GM19452 (cell line): ENCODE data around the gene CENPS.
A peak's percentile ranks its signal among the peaks of the same experiment; 100 is the strongest.
"Not testable (repeated sequence)": the region's sequence is repeated elsewhere in the genome, so short reads cannot be mapped to it uniquely, and the experiment has no call there.

ENCODE experiments used
- ATAC-seq: cut with Tn5 transposase; IDR thresholded peaks from one replicate; pipeline ENCODE4 v1.9.1; 2021; ENCODE audit not compliant: unreplicated experiment

CENPS gene

DNA sequence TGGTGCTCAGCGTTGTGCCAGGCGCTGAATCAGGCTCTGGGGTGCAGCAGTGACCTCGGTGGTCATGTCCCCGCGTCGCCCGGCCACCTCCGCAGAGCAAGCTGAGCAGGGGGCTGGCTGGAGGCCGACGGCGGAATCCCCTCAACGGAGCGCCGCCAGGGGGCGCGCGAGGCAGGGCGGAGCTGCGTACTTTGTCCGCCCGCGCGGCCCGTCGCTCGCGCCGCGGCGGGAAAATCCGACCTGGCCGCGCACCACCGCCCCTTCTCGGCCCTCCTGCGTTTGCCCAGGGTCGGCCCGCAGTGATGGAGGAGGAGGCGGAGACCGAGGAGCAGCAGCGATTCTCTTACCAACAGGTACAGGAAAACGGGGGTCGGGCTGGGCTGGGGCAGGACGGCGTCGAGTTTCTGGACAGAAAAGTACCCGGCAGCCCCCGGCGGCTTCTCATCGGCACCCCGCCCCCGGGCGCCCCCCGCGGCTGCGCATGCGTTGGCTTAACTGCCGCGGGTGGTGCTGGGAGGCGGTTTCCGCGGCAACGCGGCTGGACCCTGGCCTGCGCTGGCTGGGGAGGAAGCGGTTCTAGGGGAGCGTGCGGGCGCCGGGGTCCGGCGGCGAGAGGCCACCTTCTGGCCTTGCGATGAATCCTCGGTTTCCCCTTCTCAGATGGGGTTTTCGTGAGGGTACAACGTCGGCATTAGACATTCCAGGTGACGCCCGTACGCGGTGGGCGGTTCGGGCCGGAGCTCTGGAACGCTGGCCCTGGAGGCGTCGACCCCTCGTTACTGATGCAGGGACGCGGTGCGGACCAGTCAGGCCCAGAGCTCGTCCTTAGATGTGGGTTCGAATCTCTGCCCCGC lies at the start of gene CENPS:
TSS of gene CENPS (plus strand) at position 218 of the 854 bp plus-strand sequence. CDS start at position 303, 85 bp downstream.
- peak; percentile 68 for ATAC-seq

DNA sequence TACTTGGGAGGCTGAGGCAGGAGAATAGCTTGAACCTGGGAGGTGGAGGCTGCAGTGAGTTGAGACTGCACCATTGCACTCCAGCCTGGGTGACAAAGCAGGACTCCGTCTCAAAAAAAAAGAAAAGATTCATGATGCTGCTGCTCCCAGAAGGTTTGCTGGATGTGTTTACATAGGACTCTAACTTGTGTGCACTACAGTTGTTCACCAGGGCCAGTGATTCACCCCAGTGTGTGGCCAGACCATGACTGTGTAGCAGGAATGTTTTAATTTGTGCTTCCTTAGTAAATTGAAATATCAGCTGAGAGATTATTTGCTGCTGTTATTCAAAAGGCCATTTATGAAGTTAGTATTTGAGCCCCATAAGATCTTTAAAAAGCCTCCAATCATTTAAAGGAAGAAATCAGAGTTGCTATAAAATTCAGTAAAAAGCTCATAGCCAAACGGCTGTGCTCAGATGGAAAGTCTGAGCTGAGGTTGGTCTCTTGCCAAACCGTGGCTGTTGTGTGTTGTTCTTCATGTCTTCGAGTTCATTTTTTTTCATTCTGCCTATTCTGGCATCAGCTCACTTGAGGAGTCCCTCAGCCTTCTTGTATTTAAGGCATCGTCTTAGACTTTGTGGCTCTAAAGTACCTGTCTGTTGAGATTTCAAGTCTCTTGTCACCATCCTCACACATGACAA lies 49.5 kb upstream of the CENPS start:
- ATAC-seq: no peak

DNA sequence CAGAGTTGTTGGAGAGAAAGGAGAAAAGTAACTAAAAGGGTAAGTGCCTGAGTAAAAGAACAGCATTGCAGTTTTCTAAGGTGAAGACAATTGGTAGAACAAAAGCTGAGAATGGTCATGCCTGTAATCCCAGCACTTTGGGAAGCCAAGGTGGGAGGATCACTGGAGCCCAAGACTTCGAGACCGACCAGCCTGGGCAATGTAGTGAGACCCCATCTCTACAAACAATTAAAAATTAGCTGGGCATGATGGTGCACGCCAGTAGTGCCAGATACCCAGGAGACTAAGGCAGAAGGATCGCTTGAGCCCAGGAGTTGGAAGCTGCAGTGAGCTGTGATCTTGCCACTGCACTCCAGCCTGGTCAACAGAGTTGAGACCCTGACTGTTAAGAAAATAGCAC lies 46.6 kb upstream of the CENPS start:
- no peak for ATAC-seq

DNA sequence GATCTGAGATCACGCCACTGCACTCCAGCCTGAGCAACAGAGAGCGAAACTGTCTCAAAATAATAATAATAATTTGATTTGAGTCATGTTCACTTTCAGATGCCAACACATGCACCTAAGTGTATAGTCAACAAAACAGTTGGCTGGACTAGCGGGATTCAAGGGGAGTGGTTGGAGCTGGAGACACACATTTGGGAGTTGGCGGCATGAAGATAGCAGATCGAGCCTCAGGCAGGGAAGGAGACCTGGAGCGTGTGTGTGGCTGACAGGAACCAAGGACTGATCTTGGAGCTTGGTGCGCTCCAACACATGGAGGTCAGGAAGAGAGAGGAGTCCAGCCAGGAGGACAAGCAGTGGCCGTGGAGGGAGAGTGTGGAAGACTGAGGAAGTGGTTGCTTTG lies 46.0 kb upstream of the CENPS start:
- ATAC-seq: no peak

DNA sequence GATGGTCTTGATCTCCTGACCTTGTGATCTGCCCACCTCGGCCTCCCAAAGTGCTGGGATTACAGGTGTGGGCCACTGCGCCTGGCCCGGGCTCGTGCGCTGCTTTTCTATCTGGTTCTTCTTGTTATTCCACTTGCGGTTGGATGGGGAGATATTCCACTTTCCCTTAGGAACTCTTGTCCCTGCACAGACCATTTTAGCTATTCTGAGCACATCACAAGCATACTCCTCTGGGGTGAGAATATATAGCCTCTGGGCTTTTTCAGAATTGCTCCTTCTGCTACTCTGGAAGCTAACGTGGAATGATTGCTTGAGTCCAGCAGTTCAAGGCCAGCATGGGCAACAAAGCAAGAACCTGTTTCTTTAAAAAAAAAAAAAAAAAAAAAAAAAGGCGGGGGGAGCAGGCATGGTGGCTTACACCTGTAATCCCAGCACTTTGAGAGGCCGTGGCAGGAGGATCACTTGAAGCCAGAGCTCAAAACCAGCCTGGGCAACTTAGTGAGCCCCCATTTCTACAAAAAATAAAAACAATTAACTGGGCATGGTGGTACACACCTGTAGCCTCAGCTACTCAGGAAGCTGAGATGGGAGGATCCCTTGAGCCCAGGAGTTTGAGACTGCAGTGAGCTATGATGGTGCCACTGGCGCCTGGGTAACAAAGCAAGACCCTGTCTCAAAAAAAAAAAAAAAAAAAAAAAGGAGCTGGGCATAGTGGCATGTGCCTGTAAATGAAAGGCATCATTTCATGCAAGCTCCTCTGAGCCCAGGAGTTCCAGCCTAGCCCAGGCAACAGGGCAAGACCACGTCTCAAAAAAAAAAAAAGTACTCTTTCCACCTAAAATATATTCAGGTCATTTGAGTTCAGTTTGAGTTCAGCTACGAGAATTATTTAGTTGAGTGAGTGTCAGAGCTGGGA lies 43.2 kb upstream of the CENPS start:
- no peak for ATAC-seq

DNA sequence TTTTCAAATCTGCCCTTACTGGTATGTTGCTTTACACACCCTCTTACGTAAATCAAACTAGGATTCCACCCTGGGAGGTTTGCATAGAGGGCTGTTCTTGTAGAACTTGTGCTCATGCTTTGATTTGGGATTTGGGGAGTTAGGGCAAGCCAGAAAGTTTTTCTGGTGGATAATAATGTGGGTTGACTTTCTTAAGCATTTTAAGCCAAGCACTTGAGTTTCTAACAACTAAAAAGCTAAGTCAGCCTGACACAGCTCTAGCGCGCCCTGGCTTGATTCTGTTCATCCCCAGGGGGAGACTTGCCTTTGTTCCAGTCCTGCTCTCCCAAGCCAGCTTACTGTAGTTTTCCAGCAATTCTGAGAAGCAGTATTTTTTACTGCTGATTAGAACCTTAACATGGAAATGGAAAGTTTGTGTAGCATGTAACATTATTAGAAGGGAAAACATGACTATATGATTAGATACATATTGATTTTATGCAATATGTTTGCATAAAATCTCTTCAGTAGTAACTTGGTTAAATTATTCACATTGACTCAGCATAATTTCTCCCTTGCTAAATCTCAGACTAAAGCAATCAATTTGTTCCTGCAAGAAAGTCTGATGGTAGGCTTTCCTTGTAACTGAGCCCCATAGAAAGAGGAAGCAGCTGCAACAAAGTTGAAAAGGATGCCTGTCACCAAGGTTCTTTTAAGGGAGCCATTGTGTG lies 42.4 kb upstream of the CENPS start:
- ATAC-seq: no peak

DNA sequence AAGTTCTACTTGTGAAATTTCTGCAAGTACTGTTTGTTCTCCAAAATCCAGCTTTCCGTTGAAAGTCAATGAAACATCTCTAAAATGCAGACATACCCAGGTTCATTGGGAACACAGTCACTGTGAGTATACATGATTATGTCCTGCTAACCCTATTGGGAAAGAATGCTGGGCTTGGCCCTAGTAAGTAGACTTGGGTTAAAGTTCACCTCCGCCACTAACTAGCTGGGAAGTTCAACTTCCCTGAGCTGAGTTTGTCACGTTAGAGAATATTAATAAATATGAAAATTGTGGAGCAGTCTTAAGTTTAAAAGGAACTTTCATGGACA lies 41.9 kb upstream of the CENPS start:
- ATAC-seq: no peak

DNA sequence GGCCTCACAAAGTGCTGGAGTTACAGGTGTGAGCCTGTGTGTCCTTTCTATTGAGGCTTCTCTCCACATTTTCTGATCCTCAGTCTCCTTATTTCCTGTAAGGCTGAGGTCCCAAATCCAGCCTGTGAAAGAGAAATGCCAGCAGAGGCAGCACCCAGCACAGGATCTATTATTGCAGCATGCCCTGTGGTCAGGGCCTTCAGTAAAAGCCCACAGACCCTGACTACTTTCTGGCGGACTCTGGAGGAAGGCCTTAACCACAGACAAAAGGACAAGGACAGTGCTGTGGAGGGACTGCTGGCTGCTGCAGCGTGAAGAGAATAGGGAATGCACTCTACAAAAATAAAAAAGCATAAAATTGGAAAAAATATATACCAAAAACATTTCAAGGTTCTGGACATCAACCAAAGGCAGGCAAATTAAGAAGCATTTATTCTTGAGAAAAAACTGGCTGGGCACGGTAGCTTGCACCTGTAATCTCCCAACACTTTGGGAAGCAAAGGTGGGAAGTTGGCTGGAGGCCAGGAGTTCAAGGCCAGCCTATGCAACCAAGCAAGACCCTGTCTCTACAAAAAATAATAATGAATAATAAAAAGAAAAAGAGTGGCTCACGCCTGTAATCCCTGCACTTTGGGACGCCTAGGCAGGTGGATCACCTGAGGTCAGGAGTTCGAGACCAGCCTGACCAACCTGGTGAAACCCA lies 40.8 kb upstream of the CENPS start:
- ATAC-seq: no peak

DNA sequence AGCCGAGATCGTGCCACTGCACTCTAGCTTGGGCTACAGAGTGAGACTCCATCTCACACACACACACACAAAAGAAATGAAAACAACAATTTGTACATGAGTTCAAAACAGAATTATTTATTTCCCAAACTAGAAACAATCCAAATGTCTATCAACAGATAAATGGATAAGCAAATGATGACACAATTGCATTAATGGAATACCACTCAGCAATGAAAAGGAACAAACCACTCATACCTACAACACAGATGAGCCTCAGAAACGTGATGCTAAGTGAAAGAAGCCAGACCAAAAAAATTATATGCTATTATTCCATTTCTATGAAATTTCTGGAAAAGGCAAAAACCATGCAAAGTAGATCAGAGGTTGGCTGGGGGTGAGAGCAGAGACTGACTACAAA lies 33.4 kb upstream of the CENPS start:
- no peak for ATAC-seq

DNA sequence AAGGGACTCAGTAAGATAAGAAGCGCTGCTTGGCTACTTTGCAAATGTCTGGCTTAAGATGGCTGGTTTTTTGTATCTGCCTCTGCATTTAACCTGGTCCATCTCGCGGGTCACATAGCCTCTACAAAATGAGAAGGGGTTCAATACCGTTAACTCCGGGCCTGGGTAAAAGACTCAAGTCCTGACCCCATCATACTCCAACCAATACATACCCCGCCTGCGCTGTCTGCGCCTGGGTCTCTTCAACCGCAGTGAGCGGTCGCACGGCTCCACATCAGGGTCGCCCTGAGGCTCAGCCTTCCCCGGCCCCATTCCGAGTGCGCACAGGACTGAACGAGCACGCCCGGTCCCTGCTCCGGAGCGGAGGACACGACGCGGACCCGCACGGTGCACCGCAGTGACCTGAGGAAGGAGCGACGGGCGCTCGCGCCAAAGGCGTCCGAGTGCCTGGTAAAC lies 31.9 kb upstream of the CENPS start:
- ATAC-seq: peak; percentile 30

DNA sequence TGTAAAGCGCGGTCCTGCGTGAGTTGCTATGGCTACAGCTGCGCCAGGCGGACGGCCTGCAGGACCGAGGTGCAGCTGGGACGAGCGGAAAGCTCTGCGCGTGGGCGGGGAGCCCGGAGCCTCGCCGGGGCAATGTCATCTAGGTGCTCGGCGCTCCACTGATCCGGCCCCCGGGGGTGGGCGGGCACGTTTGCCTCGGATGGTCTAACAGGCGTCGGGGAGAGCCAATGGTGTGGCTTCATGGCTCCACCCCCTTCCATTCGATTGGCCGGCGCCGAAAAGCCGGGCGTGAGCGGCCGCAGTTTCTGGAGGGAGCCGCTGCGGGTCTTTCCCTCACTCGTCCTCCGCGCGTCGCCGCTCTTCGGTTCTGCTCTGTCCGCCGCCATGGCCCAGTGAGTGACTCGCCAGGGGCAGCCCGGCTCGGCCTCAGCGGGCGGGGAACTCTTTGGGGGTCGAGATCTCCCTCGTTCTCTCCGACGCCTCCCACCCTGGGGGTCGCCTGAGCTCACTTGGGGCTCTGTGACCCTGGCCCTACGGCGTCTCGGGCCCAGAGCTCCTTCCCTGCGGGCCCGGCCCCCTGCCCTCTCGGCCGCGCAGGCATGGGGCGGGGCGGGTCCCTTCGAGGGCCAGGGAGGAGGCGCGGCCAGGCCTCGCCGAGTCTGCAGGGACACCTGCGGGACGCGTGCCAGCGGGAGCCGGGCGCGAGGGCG lies 31.3 kb upstream of the CENPS start, which contains the start of gene PGD:
TSS of gene PGD (plus strand) at position 331 of the 710 bp plus-strand sequence. CDS start at position 385, 54 bp downstream.
- ATAC-seq: peak; percentile 95

DNA sequence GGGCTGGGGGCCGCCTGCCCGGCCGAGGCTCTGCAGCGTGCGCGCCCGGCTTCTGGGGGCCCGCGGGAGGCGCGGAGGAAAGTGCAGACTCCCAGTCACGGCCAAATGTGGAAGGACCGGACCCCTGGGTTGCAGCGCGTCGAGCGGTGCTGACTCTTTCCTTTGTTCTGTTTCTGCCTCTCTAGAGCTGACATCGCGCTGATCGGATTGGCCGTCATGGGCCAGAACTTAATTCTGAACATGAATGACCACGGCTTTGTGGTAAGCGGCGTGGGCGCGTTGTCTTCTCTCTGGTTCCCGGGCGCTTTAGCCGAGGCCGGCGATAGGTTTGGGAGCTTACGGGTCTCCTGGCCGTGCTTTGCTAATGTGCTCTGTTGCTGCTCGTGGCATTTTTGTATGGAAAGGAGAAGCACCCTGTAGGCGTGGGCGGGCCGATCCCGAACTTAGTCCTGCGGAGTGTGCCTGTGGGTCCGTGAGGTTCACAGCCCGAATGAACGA lies 30.7 kb upstream of the CENPS start:
- ATAC-seq: no peak

DNA sequence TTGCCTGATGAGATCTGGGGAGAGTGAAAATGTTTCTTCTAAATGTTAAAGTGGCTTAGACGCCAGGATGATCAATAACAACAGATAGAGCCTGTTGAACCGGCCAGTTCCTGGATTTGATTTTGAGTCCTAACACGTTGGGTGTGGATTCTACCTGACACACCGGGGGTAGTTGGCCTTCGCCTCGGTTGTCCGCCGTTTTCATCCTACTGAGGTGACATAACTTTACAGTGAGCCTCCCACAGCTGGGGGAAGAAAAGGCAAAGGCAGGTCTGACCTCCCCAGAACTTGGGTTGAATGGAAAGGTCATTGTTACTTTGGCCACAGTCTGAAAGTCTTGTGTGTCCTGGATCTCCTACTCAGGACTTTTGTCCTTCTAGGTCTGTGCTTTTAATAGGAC lies 30.2 kb upstream of the CENPS start:
- no peak for ATAC-seq

DNA sequence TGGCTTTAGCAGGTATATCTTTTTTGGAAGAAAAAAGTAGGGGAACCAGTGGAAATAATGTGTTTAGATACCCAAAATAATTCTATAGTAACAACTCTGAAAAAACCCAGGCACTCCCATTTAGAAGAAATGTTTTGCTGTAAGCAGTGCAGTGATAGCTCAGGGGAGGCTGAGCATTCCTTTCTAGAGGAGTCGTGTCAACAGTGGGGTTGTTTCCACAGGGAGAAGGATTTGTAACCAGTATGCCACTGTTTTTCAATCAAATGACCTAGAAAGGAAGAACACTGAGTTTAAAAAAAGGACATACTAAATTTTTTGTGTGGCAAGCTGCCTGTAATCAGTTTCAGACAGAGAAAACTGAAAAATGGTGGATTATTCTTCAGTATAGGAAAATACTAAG lies 29.0 kb upstream of the CENPS start:
- ATAC-seq: no peak

DNA sequence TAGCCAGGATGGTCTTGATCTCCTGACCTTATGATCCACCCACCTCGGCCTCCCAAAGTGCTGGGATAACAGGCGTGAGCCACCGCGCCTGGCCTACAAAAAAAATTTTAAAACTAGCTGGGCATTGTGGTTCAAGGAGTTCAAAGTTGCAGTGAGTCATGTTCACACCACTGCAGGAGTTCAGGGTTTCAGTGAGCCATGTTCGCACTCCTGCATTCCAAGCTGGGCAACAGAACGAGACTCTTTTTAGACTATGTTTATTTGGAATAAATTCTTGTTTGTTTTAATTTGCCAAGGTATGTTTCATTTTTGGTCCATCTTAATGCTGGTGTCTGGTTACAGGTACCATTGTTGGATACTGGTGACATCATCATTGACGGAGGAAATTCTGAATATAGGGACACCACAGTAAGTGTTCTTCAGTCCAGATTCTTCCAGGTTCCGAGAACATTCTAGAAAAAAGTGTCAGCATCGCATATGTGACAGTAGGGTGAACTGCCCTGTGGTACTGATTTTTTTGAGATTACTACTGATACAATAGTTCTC lies 27.4 kb upstream of the CENPS start:
- ATAC-seq: no peak

DNA sequence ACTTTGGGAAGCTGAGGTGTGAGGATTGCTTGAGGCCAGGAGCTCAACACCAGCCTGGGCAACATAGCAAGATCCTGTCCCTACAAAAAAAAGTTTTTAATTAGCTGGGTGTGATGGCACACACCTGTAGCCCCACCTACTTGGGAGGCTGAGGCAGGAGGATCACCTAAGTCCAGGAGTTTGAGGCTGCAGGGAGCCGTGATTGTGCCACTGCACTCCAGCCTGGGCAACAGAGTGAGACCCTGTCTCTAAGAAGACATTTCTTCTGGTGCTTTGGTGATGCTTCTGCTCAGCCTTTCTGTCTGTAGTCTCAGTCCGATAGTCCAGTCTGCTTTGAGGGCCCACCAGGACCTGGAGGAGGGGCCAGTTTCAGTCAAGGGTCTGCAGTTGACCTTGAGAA lies 23.0 kb upstream of the CENPS start:
- ATAC-seq: no peak

DNA sequence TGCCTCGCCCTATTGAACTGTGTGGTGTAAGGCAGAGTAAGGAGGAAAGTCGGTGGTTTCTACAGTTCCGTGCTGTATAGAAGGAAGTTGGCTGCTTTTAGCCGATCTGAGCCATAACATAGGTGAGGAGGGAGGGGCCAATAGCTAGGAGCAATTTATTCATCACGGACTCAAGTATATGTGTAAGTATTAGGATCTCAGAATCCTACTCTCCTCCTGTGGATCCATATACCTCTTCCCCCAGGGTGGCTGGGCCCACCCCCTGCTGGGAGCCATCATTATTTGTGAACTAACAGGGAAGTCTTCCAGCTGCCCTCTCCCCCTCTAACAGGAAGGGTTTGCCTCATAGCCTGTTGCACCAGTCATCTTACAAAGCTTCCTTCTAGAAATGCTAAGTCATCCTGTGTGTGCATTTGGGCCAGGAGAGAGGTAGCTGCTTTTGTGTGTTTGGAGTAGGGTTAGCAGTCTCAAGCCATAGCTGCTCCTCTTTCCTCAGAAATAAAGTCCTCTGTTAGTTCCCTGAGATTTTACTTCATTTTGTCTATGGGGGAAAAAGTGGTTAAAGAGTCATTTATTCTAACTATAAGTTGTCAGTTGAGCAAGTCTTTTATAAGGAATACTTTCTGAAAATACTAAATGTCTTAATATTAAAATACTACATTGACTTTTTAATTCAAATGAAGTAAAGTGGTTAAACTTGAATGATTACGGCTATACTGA lies 14.9 kb upstream of the CENPS start:
- no peak for ATAC-seq

DNA sequence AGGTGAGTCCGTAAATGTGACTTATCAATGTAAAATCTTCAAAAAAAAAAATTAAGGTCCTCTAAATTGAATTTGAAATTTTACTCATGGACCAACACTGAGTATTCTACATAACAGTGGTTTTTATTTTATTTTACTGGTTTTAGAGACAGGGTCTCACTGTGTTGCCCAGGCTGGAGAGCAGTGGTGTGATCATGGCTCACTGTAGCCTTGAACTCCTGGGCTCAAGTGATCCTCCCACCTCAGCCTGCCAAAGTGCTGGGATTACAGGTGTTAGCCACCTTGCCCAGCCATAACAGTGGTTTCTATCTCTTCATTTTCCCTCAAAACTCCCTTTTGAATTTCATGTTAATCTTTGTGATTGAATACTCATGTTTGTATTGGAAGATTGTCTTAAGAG lies 14.3 kb upstream of the CENPS start:
- not testable (repeated sequence) for ATAC-seq
